ENCODE results near the gene EIF4G1. TPM values are rescaled to one million over a fixed set of nuclear protein-coding genes. Genes with fewer than 3 reads are reported as not detected.

The EIF4G1 gene
- polyA plus RNA-seq, 1 donor from 2014 or later: 66.9 TPM

GRCh38 chr3:184317201-184317600 lies 2.8 kb downstream of the EIF4G1 start:
- Histone ChIP-seq H3F3A (ENCODE audit: insufficient read depth, low read length, poor library complexity, severe bottlenecking) (no peaks in the 10 kb centered on the region), H4K20me1 (ENCODE audit: insufficient read depth) (no peaks in the 10 kb centered on the region), H2AFZ (ENCODE audit: low read depth, low read length) (no peak overlapping the region), H3K4me3 (ENCODE audit: low read length) (no peak overlapping the region), H3K9ac (ENCODE audit: low read length) (no peak overlapping the region), H3K27ac (ENCODE audit: low read length) (no peak overlapping the region), H3K79me2 (replicated peaks; ENCODE audit: insufficient read depth, low read length) (peaks cover 35% of the 10 kb centered on the region), H3K9me3 (ENCODE audit: low read length) (no peaks in the 10 kb centered on the region), H3K36me3 (ENCODE audit: insufficient read depth, low read length) (no peaks in the 10 kb centered on the region), H3K9me2 (ENCODE audit: insufficient read depth, low read length) (no peaks in the 10 kb centered on the region), H3K4me2 (ENCODE audit: low read length) (no peak overlapping the region), H3K27me3 (ENCODE audit: insufficient read depth, low read depth, low read length) (no peaks in the 10 kb centered on the region)
- TF ChIP-seq EZH2 (IDR thresholded peaks at IDR 0.05; ENCODE audit: borderline replicate concordance, insufficient read depth, low read length, poor library complexity, severe bottlenecking) (no peak), RAD21 (conservative IDR thresholded peaks at IDR 0.05) (no peak), EP300 (conservative IDR thresholded peaks at IDR 0.05; ENCODE audit: poor library complexity, severe bottlenecking) (no peak), POLR2AphosphoS5 (IDR thresholded peaks at IDR 0.05) (no peak), CTCF (IDR thresholded peaks at IDR 0.05; ENCODE audit: poor library complexity, severe bottlenecking) (no peak), SMC3 (conservative IDR thresholded peaks at IDR 0.05; ENCODE audit: poor library complexity) (no peak), MXI1 (conservative IDR thresholded peaks at IDR 0.05; ENCODE audit: poor library complexity, severe bottlenecking) (no peak), TAF1 (IDR thresholded peaks at IDR 0.05; ENCODE audit: low read depth) (no peak)
- TF ChIP-seq, protein P1, sequence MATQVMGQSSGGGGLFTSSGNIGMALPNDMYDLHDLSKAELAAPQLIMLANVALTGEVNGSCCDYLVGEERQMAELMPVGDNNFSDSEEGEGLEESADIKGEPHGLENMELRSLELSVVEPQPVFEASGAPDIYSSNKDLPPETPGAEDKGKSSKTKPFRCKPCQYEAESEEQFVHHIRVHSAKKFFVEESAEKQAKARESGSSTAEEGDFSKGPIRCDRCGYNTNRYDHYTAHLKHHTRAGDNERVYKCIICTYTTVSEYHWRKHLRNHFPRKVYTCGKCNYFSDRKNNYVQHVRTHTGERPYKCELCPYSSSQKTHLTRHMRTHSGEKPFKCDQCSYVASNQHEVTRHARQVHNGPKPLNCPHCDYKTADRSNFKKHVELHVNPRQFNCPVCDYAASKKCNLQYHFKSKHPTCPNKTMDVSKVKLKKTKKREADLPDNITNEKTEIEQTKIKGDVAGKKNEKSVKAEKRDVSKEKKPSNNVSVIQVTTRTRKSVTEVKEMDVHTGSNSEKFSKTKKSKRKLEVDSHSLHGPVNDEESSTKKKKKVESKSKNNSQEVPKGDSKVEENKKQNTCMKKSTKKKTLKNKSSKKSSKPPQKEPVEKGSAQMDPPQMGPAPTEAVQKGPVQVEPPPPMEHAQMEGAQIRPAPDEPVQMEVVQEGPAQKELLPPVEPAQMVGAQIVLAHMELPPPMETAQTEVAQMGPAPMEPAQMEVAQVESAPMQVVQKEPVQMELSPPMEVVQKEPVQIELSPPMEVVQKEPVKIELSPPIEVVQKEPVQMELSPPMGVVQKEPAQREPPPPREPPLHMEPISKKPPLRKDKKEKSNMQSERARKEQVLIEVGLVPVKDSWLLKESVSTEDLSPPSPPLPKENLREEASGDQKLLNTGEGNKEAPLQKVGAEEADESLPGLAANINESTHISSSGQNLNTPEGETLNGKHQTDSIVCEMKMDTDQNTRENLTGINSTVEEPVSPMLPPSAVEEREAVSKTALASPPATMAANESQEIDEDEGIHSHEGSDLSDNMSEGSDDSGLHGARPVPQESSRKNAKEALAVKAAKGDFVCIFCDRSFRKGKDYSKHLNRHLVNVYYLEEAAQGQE (IDR thresholded peaks at IDR 0.05; ENCODE audit: borderline replicate concordance): no peak

DNA sequence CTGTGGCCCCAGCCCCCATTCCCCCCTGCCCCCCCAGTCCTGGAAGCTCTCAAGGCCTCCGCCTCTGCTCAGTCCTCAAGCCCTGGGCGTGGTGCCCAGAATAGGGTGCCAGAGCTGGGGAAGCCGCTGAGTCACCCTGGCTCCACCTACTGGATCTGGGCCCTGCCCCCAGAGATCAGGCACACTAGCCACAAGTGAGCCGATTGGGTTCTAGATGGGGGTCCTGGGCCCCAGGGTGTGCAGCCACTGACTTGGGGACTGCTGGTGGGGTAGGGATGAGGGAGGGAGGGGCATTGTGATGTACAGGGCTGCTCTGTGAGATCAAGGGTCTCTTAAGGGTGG lies 5.7 kb downstream of the EIF4G1 start:
- H3K9me3 ChIP-seq (ENCODE audit: low read length): no peaks in the 10 kb centered on the region
- no peak overlapping the region for H3K4me3 ChIP-seq (ENCODE audit: low read length)
- no peak overlapping the region for H2AFZ ChIP-seq (ENCODE audit: low read depth, low read length)
- no peaks in the 10 kb centered on the region for H3K27me3 ChIP-seq (ENCODE audit: insufficient read depth, low read depth, low read length)
- no peaks in the 10 kb centered on the region for H3F3A ChIP-seq (ENCODE audit: insufficient read depth, low read length, poor library complexity, severe bottlenecking)
- H3K9ac ChIP-seq (ENCODE audit: low read length): no peak overlapping the region
- no peaks in the 10 kb centered on the region for H4K20me1 ChIP-seq (ENCODE audit: insufficient read depth)
- no peaks in the 10 kb centered on the region for H3K9me2 ChIP-seq (ENCODE audit: insufficient read depth, low read length)
- H3K79me2 ChIP-seq (replicated peaks; ENCODE audit: insufficient read depth, low read length): peaks cover 35% of the 10 kb centered on the region
- no peak overlapping the region for H3K4me2 ChIP-seq (ENCODE audit: low read length)
- H3K36me3 ChIP-seq (ENCODE audit: insufficient read depth, low read length): no peaks in the 10 kb centered on the region
- no peak overlapping the region for H3K27ac ChIP-seq (ENCODE audit: low read length)
- TF ChIP-seq EP300 (conservative IDR thresholded peaks at IDR 0.05; ENCODE audit: poor library complexity, severe bottlenecking): no peak
- TF ChIP-seq MXI1 (conservative IDR thresholded peaks at IDR 0.05; ENCODE audit: poor library complexity, severe bottlenecking): no peak
- no peak for TF ChIP-seq SMC3 (conservative IDR thresholded peaks at IDR 0.05; ENCODE audit: poor library complexity)
- no peak for TF ChIP-seq CTCF (IDR thresholded peaks at IDR 0.05; ENCODE audit: poor library complexity, severe bottlenecking)
- no peak for TF ChIP-seq POLR2AphosphoS5 (IDR thresholded peaks at IDR 0.05)
- TF ChIP-seq, protein P1 (IDR thresholded peaks at IDR 0.05; ENCODE audit: borderline replicate concordance): no peak
- TF ChIP-seq EZH2 (IDR thresholded peaks at IDR 0.05; ENCODE audit: borderline replicate concordance, insufficient read depth, low read length, poor library complexity, severe bottlenecking): no peak
- TF ChIP-seq TAF1 (IDR thresholded peaks at IDR 0.05; ENCODE audit: low read depth): no peak
- no peak for TF ChIP-seq RAD21 (conservative IDR thresholded peaks at IDR 0.05)

Measured in neural cell (in vitro differentiated cells).